GM10847 (cell line): ENCODE data around the gene C6orf52.

Experiments
- POLR2A ChIP-seq: IDR thresholded peaks from 2 replicates; pipeline ENCODE4 v1.6.1; 2011; ENCODE audit not compliant: insufficient read length; ENCODE audit errors: extremely low read depth

The C6orf52 gene

DNA sequence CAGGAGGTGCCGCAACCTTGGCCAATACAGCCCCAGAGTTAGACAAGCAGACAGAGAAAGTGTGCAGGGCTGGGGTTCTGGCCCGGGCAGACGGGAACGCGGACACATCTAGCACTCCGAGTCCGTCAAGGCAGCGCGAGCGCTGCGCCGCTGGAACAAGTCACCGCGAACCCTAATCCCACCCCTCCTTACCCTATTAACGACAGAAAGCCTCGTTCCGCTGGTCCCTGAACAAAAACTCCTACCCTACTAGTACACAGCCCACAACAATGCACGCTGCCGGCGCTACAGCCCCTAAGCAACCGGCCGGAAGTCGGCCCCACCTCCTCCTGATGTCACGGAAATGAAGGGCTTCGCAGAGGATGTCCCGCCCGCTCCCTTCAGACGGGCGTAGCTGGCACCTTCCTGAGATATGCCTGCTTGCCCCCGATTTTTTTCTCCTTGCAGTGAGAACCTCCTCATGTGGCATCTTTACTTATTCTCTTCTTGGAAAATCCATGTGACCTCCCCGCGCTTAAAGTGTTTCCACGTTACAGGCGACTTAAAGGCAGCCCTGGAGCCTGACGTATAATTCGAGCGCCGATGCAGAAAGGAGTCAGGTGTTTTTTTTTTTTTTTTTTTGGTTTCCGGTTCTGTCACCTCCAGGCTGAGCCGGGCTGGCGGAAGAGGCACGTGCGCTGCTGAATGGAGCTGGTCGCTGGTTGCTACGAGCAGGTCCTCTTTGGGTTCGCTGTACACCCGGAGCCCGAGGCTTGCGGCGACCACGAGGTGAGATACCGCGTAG lies at the start of gene C6orf52, which contains the start of gene PAK1IP1:
TSS of gene C6orf52 (minus strand) at position 315 of the 784 bp plus-strand sequence. CDS start 7,066 bp downstream, outside the sequence.
TSS of gene PAK1IP1 (plus strand) at position 671 of the 784 bp plus-strand sequence. CDS start at position 685, 14 bp downstream.
- TF ChIP-seq POLR2A, result peak; percentile 78

DNA sequence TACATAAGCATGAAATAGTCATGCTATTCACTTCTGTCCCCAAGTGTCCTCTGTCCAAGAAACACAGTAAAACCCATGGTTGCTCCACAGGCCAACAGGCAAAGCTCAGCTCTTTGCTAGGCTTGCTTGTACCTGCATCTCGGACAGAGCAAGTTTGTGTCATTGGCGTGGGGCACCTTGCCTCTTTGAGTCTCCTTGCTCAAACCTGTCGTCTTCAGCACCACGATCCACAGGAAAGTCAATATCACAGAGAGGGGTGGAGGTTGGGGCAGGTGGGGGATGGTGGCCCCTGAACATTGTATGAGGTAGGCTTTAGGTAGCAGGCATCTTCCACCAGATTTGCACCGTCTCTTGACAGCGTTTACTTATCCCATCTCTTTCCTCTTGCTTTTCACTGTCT lies 49.1 kb upstream of the C6orf52 start:
- no peak for TF ChIP-seq POLR2A

DNA sequence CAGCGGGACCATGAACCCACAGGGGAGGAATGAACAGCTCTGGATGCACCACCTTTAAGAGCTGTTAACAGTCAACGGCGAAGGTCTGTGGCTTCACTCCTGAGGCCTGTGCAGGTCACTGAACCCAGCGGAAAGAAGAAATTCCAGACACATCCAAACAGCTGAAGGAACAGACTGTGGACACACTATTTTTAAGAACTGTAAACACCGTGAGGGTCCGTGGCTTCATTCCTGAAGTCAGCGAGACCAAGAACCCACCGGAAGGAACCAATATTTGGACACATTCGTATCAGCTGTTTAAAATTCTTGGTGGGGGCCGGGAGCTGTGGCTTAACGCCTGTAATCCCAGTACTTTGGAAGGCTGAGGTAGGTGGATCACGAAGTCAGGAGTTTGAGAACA lies 47.8 kb upstream of the C6orf52 start:
- no peak for TF ChIP-seq POLR2A

DNA sequence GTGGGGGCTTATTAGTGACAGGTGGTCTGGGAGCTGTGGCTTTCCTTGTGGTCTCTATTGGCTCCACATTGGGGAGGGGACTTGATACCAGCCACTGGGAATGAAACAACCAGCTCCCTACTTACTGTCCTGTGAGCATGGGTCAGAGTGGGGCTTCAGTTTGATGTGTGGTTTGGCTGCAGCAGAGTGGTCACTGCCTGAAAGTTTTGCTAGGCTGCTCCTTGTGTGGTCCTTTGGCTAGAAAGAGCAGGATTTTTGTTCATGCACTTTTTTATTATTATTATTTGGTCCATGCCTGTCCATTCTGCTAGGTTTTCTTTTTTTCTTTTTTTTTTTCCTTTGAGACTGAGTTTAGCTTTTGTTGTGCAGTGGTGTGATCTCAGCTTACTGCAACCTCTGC lies 45.6 kb upstream of the C6orf52 start:
- TF ChIP-seq POLR2A, result no peak

DNA sequence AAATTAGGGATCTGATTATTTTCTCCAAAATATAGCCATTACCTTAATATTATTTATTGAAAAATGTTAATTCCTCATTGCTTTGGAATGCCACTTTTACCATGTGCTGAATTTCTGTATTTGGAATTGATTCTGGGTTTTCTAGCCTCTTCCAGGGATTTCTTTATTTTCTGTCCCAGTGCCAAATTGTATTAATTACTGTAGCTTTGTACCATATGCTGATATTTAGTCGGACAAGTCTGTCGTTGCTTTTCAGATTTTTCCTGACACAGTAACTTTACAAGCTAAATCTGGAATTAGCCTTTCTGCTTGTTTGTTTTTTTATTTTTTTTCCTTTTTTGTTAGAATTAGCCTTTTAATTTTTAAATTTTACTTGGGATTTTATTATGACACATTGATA lies 42.3 kb upstream of the C6orf52 start:
- TF ChIP-seq POLR2A, result no peak

DNA sequence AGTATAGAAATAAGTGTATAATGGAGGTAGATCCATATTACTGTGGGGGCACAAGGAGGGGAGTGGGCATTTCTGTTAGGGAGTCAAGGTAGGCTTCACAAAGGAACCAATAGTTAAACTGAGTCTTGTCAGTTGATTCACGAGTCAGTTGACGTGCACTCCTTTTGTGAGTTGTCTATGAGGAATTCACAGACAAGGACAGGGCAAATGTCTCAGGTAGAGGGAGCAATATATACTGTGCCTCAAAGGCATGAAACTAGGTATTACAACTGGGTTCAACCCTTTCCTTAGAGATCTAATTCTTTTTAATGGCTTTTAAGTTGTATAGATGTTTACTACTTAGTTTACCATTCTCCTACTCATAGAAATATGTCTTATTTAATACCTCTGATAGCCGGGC lies 39.4 kb upstream of the C6orf52 start:
- TF ChIP-seq POLR2A, result no peak

DNA sequence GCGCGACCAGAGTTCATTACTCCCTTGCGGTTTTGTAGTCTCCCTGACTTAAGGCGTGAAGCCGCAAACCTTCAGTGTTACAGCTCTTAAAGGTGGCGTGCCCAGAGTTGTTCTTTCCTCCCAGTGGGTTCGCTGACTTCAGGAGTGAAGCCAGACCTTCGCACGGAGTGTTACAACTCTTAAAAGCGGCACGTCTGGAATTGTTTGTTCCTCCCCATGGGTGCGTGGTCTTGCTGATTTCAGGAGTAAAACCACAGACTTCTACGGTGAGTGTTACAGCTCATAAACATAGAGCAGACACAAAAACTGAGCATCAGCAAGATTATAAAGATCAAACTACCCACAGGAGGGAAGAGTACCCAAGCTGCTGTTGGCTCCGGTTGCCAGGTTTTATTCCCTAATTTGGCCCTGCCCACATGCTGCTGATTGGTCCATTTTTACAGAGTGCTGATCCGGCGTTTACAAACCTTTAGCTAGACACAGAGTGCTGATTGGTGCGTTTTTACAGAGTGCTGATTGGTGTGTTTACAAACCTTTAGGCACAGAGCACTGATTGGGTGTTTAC lies 38.8 kb upstream of the C6orf52 start:
- no peak for TF ChIP-seq POLR2A

DNA sequence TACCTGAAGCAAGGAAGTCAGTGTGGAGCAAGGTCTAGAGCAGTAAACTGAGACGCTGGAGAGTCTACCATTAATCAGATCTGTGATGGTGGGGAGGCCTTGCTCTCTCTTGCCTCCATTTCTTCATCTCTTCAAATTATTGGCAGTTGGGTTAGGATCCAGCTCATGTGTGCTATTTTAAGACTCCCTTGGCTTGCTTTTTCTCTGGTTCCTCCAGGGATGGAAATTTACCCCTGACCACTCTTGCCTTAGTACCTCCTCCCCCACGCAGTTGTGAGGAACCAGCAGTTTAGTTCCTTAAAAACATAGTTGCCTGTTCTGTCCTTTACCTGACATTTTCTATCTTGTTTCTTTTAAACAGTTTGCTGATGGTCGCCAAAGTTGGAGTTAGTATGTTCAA lies 35.8 kb upstream of the C6orf52 start:
- no peak for TF ChIP-seq POLR2A

DNA sequence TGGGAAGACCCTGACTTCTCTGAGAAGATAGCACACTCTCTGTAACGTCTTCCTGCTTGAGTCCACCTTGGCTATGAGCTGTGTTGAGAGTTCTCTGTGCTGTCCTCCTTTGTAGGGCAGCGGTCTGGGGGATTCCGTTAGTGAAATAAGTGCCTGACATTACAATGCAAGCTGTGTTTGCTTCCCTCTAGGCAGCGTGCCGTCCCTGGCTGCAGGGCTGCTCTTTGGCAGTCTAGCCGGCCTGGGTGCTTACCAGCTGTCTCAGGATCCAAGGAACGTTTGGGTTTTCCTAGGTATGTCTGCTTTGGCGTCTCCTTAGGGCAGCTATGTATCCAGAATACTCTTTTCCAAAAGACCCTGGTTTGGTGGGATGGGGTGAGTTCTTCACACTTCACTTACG lies 31.3 kb upstream of the C6orf52 start:
- TF ChIP-seq POLR2A, result no peak

DNA sequence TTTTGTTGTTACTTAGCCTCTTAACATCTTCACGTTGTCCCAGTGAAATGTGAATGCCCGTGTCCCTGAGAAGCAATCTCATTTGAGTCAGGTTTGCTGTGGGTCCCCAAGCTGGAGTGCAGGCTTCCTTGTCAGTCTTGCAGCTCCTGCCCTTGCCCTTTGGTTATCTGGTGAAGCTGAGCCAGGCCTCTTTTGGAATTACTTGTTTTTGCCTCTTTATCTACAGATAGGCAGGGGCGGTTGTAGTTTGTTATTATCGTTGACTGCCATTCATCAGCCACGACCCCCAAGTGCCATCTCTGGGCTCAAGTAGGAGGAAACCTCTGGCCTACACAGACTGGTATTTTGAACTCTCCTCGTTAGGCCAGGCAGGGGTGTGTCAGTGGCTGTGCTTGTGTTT lies 30.6 kb upstream of the C6orf52 start:
- TF ChIP-seq POLR2A, result no peak

DNA sequence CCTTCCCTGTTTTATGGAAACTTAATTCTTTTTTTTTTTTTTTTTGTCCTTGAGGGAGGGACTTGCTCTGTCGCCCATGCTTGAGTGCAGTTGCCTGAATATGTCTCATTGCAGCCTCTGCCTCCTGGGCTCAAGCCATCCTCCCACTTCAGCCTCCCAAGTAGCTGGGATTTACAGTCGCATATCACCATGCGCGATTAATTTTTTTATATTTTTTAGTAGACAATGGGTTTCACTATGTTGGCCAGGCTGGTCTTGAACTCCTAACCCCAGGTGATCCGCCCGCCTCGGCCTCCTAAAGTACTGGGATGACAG lies 29.1 kb upstream of the C6orf52 start:
- no peak for TF ChIP-seq POLR2A

DNA sequence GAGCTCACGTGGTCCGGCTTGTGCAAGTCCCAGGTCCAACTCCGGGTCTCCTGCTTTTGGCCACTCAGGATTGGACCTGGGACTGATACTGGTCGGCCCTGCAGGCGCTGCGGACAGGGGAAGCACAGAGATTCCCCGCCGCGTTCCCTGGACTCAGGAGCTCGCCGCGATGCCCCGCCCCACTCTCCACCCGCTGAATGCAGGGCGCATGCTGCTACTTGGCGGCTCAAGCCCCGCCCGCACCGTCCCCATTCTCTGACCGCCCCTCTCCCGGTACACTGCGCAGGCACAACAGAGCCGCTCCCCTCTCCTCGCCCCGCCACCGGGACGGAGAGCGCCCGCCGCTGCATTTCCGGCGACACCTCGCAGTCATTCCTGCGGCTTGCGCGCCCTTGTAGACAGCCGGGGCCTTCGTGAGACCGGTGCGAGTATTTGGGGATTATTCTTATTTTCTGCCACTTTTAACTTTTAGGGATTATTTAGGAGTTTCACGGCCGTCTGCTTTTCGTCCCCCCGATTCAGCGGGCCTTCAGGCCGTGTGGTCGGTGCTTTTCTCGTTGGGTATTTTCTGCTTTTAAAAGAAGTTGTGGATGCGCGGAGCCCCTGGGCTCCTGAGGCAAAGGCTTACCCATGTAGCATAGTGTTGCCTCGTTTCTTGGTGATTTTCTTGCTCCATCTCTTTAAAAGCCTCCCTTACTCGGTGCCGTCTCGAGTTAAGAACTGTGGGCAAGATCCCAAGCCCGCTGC lies 28.6 kb upstream of the C6orf52 start, which contains the start of gene TMEM14C:
TSS of gene TMEM14C (plus strand) at position 251 of the 747 bp plus-strand sequence. CDS start 1,544 bp downstream, outside the sequence.
- peak; percentile 91 for TF ChIP-seq POLR2A

DNA sequence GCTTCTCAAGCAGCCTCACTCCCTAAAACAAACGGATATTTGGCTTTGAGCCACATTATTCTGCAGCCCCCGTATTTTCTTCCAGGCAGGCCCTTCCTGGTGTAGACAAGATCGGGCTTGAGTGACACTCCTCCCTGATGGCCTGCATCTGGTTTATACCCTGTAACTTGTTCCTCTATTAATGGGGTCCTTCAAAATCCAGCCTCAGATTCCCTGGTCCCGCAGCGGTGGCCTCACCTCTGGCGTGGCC lies 28.1 kb upstream of the C6orf52 start:
- TF ChIP-seq POLR2A, result no peak

DNA sequence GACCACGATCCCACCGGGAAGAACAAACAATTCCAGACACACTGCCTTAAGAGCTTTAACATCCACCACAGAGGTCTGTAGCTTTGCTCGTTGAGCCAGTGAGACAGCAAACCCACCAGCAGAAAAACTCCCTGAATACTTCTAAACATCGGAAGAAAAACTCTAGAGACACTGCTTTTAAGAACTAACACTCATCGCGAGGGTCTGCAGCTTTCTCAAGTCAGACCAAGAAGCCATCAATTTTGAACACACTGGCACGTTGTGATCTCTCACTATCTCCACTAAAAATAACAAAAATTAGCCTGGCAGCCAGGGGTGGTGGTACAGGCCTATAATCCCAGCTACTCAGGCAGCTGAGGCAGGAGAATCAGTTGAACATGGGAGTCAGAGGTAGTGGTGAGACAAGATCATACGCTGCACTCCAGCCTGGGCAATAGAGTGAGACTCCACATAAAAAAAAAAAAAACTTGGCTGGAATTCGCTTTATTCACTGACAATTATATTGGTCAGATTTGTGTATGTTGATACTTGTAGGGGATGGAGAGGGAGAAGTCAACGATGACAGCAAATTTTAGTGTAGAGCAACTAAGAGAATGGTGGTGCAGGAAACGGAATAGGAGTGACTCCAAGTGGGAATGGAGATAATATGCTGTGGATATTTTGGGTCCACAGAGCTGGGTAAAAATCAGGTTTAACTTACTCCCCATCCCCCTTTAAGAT lies 27.6 kb upstream of the C6orf52 start:
- no peak for TF ChIP-seq POLR2A

DNA sequence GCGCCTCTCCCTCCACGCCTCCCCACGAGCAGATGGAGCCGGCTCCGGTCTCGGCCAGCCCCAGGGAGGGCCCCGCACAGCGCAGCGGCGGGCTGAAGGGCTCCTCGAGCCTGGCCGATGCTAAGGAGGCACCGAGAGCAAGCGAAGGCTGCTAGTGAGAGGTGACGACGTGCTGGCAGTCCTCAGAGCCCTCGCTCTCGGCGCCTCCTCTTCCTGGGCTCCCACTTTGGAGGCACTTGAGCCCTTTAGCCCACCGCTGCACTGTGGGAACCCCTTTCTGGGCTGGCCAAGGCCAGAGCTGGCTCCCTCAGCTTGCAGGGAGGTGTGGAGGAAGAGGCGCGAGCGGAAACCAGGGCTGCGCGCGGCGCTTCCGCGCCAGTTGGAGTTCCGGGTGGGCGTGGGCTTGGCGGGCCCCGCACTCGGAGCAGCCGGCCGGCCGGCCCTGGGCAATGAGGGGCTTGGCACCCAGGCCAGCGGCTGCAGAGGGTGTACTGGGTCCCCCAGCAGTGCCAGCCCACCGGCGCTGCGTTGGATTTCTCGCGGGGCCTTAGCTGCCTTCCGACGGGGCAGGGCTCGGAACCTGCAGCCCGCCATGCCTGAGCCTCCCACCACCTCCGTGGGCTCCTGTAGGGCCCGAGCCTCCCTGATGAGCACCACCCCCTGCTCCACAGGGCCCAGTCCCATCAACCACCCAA lies 26.0 kb upstream of the C6orf52 start:
- peak; percentile 43 for TF ChIP-seq POLR2A
